UCSD-AML1 (cell line): Measurements from ENCODE around the gene CRB1.

ENCODE experiments used
- DNase-seq: peaks from one replicate; lab custom pipeline; 2025; ENCODE audit not compliant: unreplicated experiment; lab: John Stamatoyannopoulos, UW

Gene CRB1

GRCh38 chr1:197268012-197268411 is at the start of gene CRB1:
Gene CRB1, plus strand, starts transcription at chr1:197268252. Its CDS starts 161 bp downstream, at chr1:197268413.
- no peak for DNase-seq

GRCh38 chr1:197218857-197219256 is 49.2 kb upstream of the CRB1 start:
- DNase-seq, result no peak

GRCh38 chr1:197222025-197222685 is 45.9 kb upstream of the CRB1 start:
- DNase-seq, result no peak

GRCh38 chr1:197222780-197223179 is 45.3 kb upstream of the CRB1 start:
- DNase-seq, result no peak

- DNase-seq, result no peak
Observed at GRCh38 chr1:197224160-197224559, 43.9 kb upstream of the CRB1 start.

GRCh38 chr1:197225611-197226010 is 42.4 kb upstream of the CRB1 start:
- DNase-seq, result no peak

GRCh38 chr1:197234581-197234980 is 33.5 kb upstream of the CRB1 start:
- DNase-seq, result no peak

- DNase-seq, result no peak
Observed at GRCh38 chr1:197235355-197235754, 32.7 kb upstream of the CRB1 start.

GRCh38 chr1:197247465-197247864 is 20.6 kb upstream of the CRB1 start:
- DNase-seq, result no peak

- DNase-seq, result no peak
Observed at GRCh38 chr1:197249324-197249723, 18.7 kb upstream of the CRB1 start.

- no peak for DNase-seq
Observed at GRCh38 chr1:197250616-197251015, 17.4 kb upstream of the CRB1 start.

- no peak for DNase-seq
Observed at GRCh38 chr1:197252973-197253372, 15.1 kb upstream of the CRB1 start.

GRCh38 chr1:197254866-197255265 is 13.2 kb upstream of the CRB1 start:
- no peak for DNase-seq

- DNase-seq, result no peak
Observed at GRCh38 chr1:197264936-197265567, 3.0 kb upstream of the CRB1 start.

- no peak for DNase-seq
Observed at GRCh38 chr1:197269053-197269452, 1.0 kb downstream of the CRB1 start.

- DNase-seq, result no peak
Observed at GRCh38 chr1:197272791-197273190, 4.7 kb downstream of the CRB1 start.

- DNase-seq, result no peak
Observed at GRCh38 chr1:197277166-197277565, 9.1 kb downstream of the CRB1 start.

- DNase-seq, result no peak
Observed at GRCh38 chr1:197284325-197284724, 16.3 kb downstream of the CRB1 start.

GRCh38 chr1:197284966-197285365 is 16.9 kb downstream of the CRB1 start:
- DNase-seq, result no peak

- peak; percentile 1 for DNase-seq
Observed at GRCh38 chr1:197285526-197286205, 17.6 kb downstream of the CRB1 start.

GRCh38 chr1:197286634-197287033 is 18.6 kb downstream of the CRB1 start:
- no peak for DNase-seq

GRCh38 chr1:197287863-197288262 is 19.8 kb downstream of the CRB1 start:
- DNase-seq, result no peak
